Measurements from ENCODE around the gene SLC5A2. TPM values are rescaled to one million over a fixed set of nuclear protein-coding genes. Genes with fewer than 3 reads are reported as not detected.

Gene SLC5A2
- total RNA-seq, 2 experiments from 2014 or later, result not detected

DNA sequence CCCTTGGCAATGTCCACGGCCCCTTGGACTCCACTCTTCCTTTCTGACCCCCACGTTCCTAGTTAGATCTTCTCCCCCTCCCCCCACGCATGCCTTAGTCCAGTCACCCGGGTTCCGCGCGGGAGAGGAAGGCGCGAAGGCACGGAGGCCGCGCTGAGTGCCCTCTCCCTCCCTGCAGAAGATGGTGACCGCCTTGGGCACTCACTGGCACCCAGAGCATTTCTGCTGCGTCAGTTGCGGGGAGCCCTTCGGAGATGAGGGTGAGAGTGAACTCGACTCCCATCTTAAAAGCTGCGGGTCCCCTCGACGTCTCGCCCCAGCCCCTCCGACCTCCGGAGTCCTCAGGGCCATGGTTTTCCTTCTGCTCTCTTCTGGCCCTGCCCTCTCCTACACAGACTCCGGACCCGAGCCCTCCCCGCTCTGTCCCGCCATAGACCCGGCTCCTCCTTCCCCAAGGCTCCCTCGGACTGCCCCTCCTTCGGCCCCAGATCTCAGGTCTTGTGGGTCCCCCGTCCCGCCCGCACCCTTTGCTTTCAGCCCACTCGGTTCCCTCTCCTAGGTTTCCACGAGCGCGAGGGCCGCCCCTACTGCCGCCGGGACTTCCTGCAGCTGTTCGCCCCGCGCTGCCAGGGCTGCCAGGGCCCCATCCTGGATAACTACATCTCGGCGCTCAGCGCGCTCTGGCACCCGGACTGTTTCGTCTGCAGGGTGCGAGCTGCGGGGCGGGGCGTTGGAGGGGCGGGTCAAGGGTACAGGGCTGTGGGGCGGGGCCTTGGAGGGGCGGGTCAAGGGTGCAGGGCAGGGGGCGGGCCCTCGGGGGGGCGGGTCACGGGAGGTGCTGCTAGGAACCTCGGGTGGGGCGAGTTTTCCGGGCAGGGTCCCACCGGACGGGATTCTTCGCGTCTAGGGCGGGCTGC is 6.4 kb upstream of the SLC5A2 start:
- no peak for DNase-seq (ENCODE audit: low spot score)
- H3K36me3 ChIP-seq (ENCODE audit: insufficient read depth, low read length), result no peaks in the 10 kb centered on the region
- no peak overlapping the region for H3K27ac ChIP-seq (ENCODE audit: low read depth, low read length, poor library complexity, severe bottlenecking)
- no peak overlapping the region for H2AFZ ChIP-seq (ENCODE audit: low read length)
- no peak overlapping the region for H3K4me3 ChIP-seq (ENCODE audit: low read depth, low read length, poor library complexity, severe bottlenecking)
- no peak for TF ChIP-seq EZH2phosphoT487 (IDR thresholded peaks at IDR 0.05; ENCODE audit: borderline replicate concordance, low read depth, low read length)
- TF ChIP-seq, protein P1, sequence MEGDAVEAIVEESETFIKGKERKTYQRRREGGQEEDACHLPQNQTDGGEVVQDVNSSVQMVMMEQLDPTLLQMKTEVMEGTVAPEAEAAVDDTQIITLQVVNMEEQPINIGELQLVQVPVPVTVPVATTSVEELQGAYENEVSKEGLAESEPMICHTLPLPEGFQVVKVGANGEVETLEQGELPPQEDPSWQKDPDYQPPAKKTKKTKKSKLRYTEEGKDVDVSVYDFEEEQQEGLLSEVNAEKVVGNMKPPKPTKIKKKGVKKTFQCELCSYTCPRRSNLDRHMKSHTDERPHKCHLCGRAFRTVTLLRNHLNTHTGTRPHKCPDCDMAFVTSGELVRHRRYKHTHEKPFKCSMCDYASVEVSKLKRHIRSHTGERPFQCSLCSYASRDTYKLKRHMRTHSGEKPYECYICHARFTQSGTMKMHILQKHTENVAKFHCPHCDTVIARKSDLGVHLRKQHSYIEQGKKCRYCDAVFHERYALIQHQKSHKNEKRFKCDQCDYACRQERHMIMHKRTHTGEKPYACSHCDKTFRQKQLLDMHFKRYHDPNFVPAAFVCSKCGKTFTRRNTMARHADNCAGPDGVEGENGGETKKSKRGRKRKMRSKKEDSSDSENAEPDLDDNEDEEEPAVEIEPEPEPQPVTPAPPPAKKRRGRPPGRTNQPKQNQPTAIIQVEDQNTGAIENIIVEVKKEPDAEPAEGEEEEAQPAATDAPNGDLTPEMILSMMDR (conservative IDR thresholded peaks at IDR 0.05; ENCODE audit: low read length), result no peak
- CTCF ChIA-PET (ENCODE audit: unreplicated experiment), result no interaction called here
- H4K20me1 ChIP-seq (ENCODE audit: insufficient read depth, low read length), result no peaks in the 10 kb centered on the region
- no peaks in the 10 kb centered on the region for H3K9me2 ChIP-seq (ENCODE audit: insufficient read depth, low read length)
- H3K4me1 ChIP-seq (ENCODE audit: insufficient read depth, low read length, poor library complexity, severe bottlenecking), result no peaks in the 10 kb centered on the region
- intact Hi-C loops (cut with micrococcal nuclease; ENCODE audit: unreplicated experiment), result no loop called here
- BruUV-seq (replicated peaks), result no TSS peak
- H3K9me3 ChIP-seq (ENCODE audit: low read length), result no peaks in the 10 kb centered on the region
- peak overlapping the region; percentile 12; the same call in 1 of the 2 replicates for H3K4me2 ChIP-seq (ENCODE audit: low read length)
- no peaks in the 10 kb centered on the region for H3K79me2 ChIP-seq (ENCODE audit: insufficient read depth, low read depth, low read length)
- POLR2A ChIA-PET, result no interaction called here

DNA sequence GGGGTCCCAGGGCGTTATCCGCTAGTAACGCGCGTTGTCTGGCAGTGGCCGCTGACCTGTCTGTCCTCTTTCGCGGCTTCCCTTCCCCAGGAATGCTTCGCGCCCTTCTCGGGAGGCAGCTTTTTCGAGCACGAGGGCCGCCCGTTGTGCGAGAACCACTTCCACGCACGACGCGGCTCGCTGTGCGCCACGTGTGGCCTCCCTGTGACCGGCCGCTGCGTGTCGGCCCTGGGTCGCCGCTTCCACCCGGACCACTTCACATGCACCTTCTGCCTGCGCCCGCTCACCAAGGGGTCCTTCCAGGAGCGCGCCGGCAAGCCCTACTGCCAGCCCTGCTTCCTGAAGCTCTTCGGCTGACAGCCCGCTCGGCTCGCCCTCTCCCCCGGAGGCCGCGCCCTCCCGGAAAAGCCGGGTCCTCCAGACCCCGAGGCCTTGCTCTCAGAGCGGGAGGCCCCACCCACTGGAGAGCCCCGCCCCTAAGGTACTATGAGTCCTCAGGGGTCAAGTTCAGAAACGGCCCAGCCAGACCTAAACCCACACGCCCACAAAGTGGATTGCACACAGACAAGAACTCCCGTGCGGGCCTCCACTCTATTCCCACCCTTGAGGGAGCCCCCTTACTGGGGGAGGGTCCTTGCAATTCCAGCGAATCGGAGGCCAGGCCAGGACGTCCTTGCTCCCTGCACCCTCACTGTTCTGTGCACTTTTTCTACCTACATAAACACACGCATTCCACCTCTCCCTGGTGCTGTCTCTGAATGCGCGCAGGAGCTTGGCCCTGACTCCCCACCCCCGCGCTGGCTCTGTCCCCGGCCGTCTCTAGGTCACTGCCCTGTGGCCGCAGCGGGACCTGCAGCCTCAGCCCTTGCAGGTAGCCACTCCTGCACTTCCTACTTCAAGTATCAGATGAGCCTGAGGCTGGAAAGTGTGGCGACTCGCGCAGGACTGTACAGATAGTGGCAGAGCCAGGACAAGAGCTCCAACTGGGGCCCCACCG is 5.4 kb upstream of the SLC5A2 start:
- Histone ChIP-seq H3K4me2 (ENCODE audit: low read length) (peak overlapping the region; percentile 12; the same call in 1 of the 2 replicates), H3K27ac (ENCODE audit: low read depth, low read length, poor library complexity, severe bottlenecking) (no peak overlapping the region), H3K9me3 (ENCODE audit: low read length) (no peaks in the 10 kb centered on the region), H3K36me3 (ENCODE audit: insufficient read depth, low read length) (no peaks in the 10 kb centered on the region), H4K20me1 (ENCODE audit: insufficient read depth, low read length) (no peaks in the 10 kb centered on the region), H3K9me2 (ENCODE audit: insufficient read depth, low read length) (no peaks in the 10 kb centered on the region), H3K79me2 (ENCODE audit: insufficient read depth, low read depth, low read length) (no peaks in the 10 kb centered on the region), H3K4me1 (ENCODE audit: insufficient read depth, low read length, poor library complexity, severe bottlenecking) (no peaks in the 10 kb centered on the region), H2AFZ (ENCODE audit: low read length) (no peak overlapping the region), H3K4me3 (ENCODE audit: low read depth, low read length, poor library complexity, severe bottlenecking) (no peak overlapping the region)
- ChIA-PET POLR2A (interaction anchor here (0.6 to 1.0 kb wide), 2 partner anchors 17 to 194 kb away, joined by 3 to 6 read pairs; no protein-coding TSS in a partner anchor), CTCF (ENCODE audit: unreplicated experiment) (no interaction called here)
- intact Hi-C loops (cut with micrococcal nuclease; ENCODE audit: unreplicated experiment), result no loop called here
- TF ChIP-seq, protein P1 (conservative IDR thresholded peaks at IDR 0.05; ENCODE audit: low read length), result no peak
- TF ChIP-seq EZH2phosphoT487 (IDR thresholded peaks at IDR 0.05; ENCODE audit: borderline replicate concordance, low read depth, low read length), result no peak
- no peak for DNase-seq (ENCODE audit: low spot score)
- BruUV-seq (replicated peaks), result no TSS peak

Measured in OCI-LY7 (cell line).